NCI-H187 treated with DMSO at 0.1 percent for 48 hours (cell line): ENCODE data around the gene STK10.
"Not testable (repeated sequence)": the region's sequence is repeated elsewhere in the genome, so short reads cannot be mapped to it uniquely, and the experiment has no call there.

Experiments
- DNase-seq: peaks from one replicate; lab custom pipeline; 2025; lab: John Stamatoyannopoulos, UW

Gene STK10

DNA sequence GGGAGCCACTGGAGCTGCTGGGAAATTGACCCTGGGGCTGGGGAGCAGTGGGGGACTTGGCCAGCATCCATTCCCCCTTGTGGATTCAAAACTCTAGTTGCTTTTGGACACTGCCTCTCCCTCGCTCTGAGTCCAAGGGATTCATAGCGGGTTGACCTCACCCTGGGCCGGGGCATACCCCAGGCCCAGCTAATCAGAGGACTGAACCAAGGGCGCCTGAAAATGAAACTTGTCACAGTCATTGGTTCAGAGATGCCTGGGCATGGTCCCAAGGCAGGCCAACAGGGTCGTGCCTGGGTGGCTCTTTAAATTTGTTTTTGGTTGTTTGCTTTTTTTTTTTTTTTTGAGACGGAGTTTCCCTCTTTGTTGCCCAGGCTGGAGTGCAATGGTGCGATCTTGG lies 22.6 kb downstream of the STK10 start:
- no peak for DNase-seq

DNA sequence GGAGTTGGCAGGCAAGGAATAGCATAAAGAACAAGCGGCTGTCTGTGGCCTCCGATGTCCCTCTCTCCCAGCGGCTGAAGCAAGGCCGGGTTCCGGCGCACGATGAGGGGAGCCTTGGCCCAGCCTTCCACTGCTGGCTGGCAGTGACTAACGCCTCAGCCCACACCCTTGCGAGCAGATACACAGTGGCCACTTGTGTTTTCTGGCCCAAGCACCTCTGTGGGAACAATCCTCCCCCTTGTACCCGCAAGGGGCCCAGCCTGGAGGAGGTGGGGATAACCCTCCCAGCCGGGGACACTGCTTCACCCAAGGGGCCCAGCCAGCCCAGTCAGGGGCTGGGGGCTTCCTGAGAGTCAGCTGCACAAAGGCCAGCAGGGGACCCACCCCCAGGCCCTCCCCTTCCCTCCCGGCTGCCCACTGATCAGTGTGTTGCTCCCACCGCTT lies 23.2 kb downstream of the STK10 start:
- no peak for DNase-seq

DNA sequence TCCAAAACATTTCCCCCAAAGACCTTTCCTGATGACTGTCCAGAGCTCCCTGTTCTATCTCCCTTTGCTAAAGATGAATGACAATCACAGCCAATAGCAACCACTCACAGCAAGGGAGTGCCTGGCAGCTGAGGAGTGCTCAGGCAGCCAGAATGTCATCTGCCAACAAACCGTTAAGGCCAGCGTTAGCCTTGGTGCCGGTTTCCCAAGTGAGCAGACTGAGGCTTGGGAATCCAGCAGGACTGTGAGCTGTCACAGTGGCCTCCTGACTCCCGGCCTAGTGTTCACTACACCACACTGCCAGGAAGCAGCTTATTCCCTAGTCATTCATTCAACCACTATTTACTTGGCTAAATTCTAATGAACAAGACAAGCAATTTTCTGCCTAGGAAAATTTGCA lies 24.7 kb downstream of the STK10 start:
- no peak for DNase-seq

- DNase-seq, result no peak
These were observed 25.1 kb downstream of the STK10 start for GRCh38 chr5:172162987-172163343.

- no peak for DNase-seq
These were observed 25.6 kb downstream of the STK10 start for GRCh38 chr5:172162323-172162986.

GRCh38 chr5:172160506-172160905 lies 27.5 kb downstream of the STK10 start:
- no peak for DNase-seq

GRCh38 chr5:172159016-172159415 lies 29.0 kb downstream of the STK10 start:
- DNase-seq, result no peak

- no peak for DNase-seq
These were observed 31.5 kb downstream of the STK10 start for GRCh38 chr5:172156541-172156994.

DNA sequence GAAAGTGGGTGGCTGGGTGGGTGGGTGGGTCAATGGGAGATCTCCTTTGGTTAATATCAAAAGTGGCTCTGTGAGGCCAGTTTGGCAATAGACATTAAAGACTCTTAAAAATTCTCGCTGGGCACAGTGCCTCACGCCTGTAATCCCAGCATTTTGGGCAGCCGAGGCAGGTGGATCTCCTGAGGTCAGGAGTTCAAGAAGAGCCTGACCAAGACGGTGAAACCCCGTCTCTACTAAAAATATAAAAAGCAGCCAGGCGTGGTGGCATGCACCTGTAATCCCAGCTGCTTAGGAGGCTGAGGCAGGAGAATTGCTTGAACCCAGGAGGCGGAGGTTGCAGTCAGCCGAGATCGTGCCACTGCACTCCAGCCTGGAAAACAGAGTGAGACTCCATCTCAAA lies 32.9 kb downstream of the STK10 start:
- not testable (repeated sequence) for DNase-seq

DNA sequence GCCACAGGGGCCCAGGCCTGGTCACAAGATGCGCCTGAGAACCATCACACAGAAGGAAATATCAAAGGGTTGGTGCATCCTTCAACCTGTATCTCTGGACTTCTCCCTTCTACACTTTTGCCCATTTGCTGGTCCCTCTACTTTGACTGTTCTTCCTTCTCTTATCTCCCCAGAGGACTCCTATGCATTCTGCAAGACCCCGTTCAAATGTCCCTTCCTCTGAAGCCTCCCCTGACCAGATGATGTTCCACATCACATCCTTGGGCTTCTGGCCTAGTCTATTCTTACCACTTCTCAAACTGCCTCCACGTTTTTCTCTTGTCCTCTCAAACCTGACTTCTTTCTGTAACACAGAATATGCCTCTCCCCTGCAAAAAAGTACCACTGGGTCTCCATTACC lies 34.3 kb downstream of the STK10 start:
- no peak for DNase-seq

GRCh38 chr5:172151661-172152210 lies 36.3 kb downstream of the STK10 start:
- DNase-seq, result no peak

GRCh38 chr5:172150514-172151425 lies 37.3 kb downstream of the STK10 start:
- DNase-seq, result no peak

GRCh38 chr5:172149481-172149880 lies 38.5 kb downstream of the STK10 start:
- DNase-seq, result not testable (repeated sequence)

- no peak for DNase-seq
These were observed 39.0 kb downstream of the STK10 start for GRCh38 chr5:172149073-172149472.

- DNase-seq, result no peak
These were observed 39.6 kb downstream of the STK10 start for GRCh38 chr5:172148381-172148780.

DNA sequence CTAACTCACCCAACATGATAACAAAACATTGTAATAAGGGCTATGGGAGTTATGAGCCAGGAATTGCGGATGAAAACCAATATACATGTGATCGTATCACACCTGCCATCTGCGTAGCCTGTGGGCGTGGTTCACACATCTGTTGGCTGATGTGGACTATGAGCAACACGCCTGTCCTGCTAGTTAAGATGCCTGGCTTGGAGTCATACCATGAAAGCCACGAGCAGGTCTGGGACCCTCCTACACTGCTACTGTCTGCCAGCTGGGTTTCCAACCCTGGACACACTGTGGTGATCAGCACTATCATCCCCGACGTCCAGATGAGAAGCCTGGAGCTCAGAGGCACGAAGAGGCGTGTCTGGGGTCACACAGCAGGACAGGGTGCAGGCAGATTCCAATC lies 40.2 kb downstream of the STK10 start:
- DNase-seq, result no peak

DNA sequence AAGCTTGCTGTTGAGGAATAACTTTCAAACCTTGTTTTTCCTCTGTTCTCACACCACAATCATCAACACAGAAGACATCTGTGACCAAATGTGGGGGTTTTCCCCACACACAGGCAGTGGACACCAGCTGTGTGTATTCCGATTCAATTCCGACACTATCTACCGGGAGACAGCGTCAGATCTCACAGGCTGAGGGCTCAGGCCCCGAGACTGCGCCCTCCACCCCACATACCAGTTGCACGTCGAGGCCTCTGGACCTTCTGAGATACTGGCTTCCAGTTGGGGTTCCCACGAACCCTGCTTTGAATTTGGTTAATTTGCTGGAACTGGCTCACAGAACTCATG lies 41.3 kb downstream of the STK10 start:
- DNase-seq, result no peak

DNA sequence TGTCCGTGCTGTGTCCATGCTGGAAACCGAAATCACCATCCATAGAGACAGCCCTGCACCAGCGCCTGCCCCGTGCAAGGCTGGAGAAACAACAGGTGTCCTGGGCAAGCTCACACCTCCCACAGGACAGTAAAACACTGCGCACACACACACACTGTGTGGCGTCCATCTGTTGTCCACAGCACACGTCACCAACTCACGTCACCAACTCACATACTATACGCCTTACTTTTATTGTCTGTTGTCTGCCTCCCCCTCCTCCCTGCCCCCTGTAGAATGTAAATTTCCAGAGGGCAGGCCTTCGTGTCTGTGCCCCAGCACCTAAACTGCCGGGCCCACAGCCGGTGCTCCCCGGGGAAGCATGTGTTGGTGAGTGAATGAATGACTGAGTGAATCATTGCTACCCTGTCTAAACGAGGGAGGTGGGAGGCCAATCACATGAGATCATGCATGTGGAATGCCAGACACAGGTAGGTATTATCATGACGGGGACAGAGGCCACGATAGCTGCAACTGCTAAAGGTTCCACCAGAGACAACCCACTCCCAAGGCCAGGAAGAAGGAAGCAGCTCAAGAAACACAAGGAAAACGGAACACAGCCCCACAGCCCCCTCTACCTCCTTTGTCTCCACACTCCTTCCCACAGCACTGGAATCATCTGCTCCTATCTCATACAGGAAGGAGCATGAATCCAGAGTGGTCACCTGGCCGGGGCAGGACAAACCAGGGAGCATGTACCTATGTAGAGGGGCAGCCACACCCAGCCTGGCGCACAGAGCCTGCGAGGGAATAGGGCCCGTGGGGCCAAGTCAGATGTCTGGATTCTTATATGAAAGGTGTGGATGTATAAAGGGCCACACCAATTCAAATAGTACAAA lies 41.9 kb downstream of the STK10 start:
- DNase-seq, result no peak

DNA sequence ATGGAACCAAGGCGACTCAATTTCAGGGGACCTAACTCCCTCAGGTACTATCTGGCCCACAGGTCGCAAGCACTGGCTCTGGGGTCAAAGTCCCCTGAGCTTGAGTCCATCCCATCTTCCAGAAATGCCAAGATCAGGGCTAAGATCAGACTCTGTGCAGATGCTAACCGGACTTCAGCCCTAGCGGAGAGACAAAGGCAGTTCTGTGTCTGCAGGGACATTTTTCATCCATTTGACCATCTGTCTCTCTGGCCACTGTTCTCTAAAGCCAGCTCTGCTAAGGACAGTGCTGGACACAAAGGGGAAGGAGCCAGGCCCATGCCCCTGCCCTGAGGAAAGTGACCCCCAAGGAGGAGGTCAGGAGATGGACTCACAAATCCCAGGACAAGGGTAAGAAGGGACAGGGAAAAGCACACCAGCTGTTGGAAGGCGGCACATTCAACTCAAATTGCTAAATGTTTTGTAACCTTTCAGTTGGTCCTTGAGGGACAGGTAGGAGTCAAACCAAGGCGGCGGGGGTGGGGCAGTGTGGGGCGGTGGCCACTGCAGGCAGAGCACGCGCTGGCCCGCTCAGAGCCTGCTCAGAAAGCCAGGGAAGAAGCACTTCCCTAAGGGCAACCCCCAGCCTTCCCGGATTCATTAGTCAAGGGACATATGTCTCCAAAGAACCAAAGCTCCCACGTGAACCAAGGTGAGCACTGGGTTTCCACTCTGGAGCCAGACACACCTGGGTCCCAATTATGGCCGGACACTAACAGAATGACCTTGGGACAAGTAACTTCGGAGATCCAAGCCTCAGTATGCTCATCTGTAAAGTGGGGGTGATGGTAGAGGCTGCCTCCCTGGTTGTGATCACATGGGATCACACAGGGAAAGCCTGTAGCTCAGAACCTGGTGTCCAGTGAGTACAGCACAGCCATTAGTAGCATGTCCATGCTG lies 42.8 kb downstream of the STK10 start:
- DNase-seq, result no peak

DNA sequence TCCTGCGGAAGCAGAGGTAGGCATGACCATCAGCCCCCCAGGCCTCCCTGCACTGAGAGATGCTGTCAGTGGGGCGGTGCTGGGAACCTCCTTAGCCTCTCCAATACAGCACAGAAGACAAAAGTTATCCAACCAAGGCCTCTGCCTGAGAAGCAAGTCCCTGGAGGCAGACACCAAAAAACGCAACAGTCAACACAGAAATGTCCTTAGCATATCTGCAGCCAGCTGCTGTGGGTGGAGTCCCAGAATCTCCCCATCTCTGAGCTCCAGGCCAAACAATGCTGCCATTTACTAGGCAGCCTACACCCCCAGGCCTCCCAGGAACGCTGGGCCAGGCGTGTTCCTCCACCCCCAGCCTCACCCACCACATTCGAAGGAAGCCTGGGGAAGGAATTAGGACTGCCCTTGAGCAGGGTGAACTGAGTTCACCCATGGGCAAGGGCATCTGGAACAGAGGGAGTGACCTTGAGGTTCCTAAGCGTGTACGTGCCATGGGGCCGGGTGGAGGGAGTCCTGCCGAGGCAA lies 43.7 kb downstream of the STK10 start:
- DNase-seq, result no peak

DNA sequence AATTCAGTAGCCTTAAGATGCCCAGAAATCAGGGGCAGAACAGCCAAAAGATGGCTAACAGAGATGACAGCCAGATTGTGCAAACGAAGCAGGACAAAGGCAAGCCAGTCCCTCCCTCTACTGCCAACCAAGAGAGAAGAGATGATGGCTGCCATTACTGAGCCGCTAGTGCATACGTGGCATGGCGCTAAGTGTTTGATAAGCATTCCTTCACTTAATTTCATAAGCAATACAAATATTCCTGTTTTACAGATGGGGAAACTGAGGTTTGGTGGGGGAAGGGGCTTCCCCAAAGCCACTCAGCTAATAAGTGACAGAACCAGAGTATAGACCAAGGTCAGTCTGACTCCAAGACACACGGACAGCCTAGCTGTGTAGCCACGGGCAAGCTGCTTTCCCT lies 44.1 kb downstream of the STK10 start:
- no peak for DNase-seq
